GM12878 (cell line): ENCODE results near the gene DLAT. TPM values are rescaled to one million over a fixed set of nuclear protein-coding genes. Genes with fewer than 3 reads are reported as not detected.

Source experiments
- ATAC-seq: fragments of 200-7000 bp; cut with Tn5 transposase; 3 replicates; pipeline ENCODE4 v1.9.1; 2020; ENCODE audit warnings: mild to moderate bottlenecking, moderate library complexity
- BruUV-seq: library from RNA; stranded (reverse); fragments of 400-500 nt; replicated peaks from 2 replicates; lab custom pipeline; 2021; lab: Mats Ljungman, UMichigan
- CTCF ChIA-PET: fragments of 300-600 bp; sonication (Branson Sonifier 250); formaldehyde crosslinking; extraction: SDS; loops from one replicate; lab custom pipeline; 2021; ENCODE audit warnings: inconsistent platforms; lab: Yijun Ruan, JAX
- POLR2A ChIA-PET: fragments of 350-600 bp; formaldehyde crosslinking; extraction: SDS; loops from one replicate; lab custom pipeline; 2021; ENCODE audit warnings: inconsistent platforms; lab: Charles Lee
- RAD21 ChIA-PET: fragments of 300-600 bp; sonication (Branson Sonifier 250); formaldehyde crosslinking; loops from one replicate; lab custom pipeline; 2023; ENCODE audit warnings: antibody characterized with exemption; ENCODE audit not compliant: unreplicated experiment; lab: Charles Lee
- SMC1A ChIA-PET: fragments of 300-600 bp; sonication (Branson Sonifier 250); formaldehyde crosslinking; loops from one replicate; lab custom pipeline; 2023; ENCODE audit not compliant: unreplicated experiment, uncharacterized antibody; lab: Charles Lee
- DNase-seq: peaks from one replicate; pipeline ENCODE4 v3.0.0-alpha.2; 2011; ENCODE audit warnings: low read depth, low spot score
- FAIRE-seq: peaks from 3 replicates; lab custom pipeline; 2011; peaks lifted over from hg19 to GRCh38; lab: Jason Lieb, UNC
- H2AFZ ChIP-seq: 2 replicates; pipeline ENCODE4 v1.6.0; 2011; ENCODE audit warnings: low read depth, low read length, control low read depth; ENCODE audit not compliant: control insufficient read depth
- H3K27ac ChIP-seq: 2 replicates; pipeline ENCODE4 v1.5.1; 2011; ENCODE audit warnings: control low read depth; ENCODE audit not compliant: control insufficient read depth, insufficient read depth
- H3K27me3 ChIP-seq, 2 experiments: replicated peaks in 1 of 2; 2 replicates each; pipeline versions ENCODE4 v1.6.0 to v1.6.1; 2011; ENCODE audit warnings: low read length in 1 of 2; ENCODE audit not compliant: control insufficient read depth in 2 of 2, insufficient read depth in 2 of 2
- H3K36me3 ChIP-seq, 2 experiments: 2 replicates each; pipeline ENCODE4 v1.5.1; 2011; ENCODE audit warnings: low read length in 1 of 2; ENCODE audit not compliant: control insufficient read depth in 2 of 2, insufficient read depth in 2 of 2
- H3K4me1 ChIP-seq: 2 replicates; pipeline ENCODE4 v1.6.1; 2011; ENCODE audit warnings: mild to moderate bottlenecking, low read length, moderate library complexity, mixed read lengths; ENCODE audit not compliant: control insufficient read depth, insufficient read depth
- H3K4me2 ChIP-seq: 2 replicates; pipeline ENCODE4 v1.6.0; 2011; ENCODE audit warnings: control low read depth; ENCODE audit not compliant: control insufficient read depth, insufficient read depth
- H3K4me3 ChIP-seq: fragments of 200-600 bp; sonication (generic); 2 replicates; pipeline ENCODE4 v1.5.1; 2016
- H3K79me2 ChIP-seq: 2 replicates; pipeline ENCODE4 v1.6.0; 2011; ENCODE audit warnings: low read length; ENCODE audit not compliant: control insufficient read depth, insufficient read depth
- H3K9ac ChIP-seq: 2 replicates; pipeline ENCODE4 v1.8.0; 2011; ENCODE audit warnings: low read length, control low read depth, mixed read lengths; ENCODE audit not compliant: control insufficient read depth, insufficient read depth
- H3K9me3 ChIP-seq: replicated peaks from 3 replicates; pipeline ENCODE4 v1.5.1; 2011; ENCODE audit warnings: mild to moderate bottlenecking, low read length; ENCODE audit not compliant: control insufficient read depth, insufficient read depth
- H4K20me1 ChIP-seq: 2 replicates; pipeline ENCODE4 v1.6.0; 2011; ENCODE audit not compliant: control insufficient read depth, insufficient read depth
- BHLHE40 ChIP-seq, 2 experiments: fragments of 450-650 bp in 1 of 2; IDR thresholded peaks; 2 replicates each; pipeline ENCODE4 v1.6.1; 2011 to 2017; ENCODE audit warnings: low read depth in 2 of 2, borderline replicate concordance in 1 of 2, improper control_type of control experiment in 1 of 2, low read length in 1 of 2, mild to moderate bottlenecking in 1 of 2
- CEBPZ ChIP-seq: fragments of 150-350 bp; IDR thresholded peaks from 2 replicates; pipeline ENCODE4 v1.6.1; 2016; ENCODE audit warnings: low read depth, low read length
- HDAC6 ChIP-seq: fragments of 200-600 bp; sonication (generic); IDR thresholded peaks from one replicate; pipeline ENCODE4 v1.8.0; 2017; ENCODE audit warnings: antibody characterized with exemption; ENCODE audit not compliant: unreplicated experiment
- MTA2 ChIP-seq: fragments of 450-650 bp; IDR thresholded peaks from 2 replicates; pipeline ENCODE4 v1.6.1; 2016; ENCODE audit warnings: low read depth, mild to moderate bottlenecking, moderate library complexity
- NBN ChIP-seq: fragments of 450-650 bp; IDR thresholded peaks from 2 replicates; pipeline ENCODE4 v1.6.1; 2016
- RAD21 ChIP-seq: IDR thresholded peaks from 2 replicates; pipeline ENCODE4 v1.6.1; 2011; ENCODE audit warnings: mild to moderate bottlenecking, low read depth, low read length, moderate library complexity; ENCODE audit not compliant: insufficient read depth
- SMC3 ChIP-seq: IDR thresholded peaks from 2 replicates; pipeline ENCODE4 v1.6.1; 2011; ENCODE audit warnings: low read length, improper control_type of control experiment, borderline replicate concordance
- TCF12 ChIP-seq: IDR thresholded peaks from 2 replicates; pipeline ENCODE4 v1.6.1; 2011; ENCODE audit warnings: low read depth, mild to moderate bottlenecking, low read length
- USF1 ChIP-seq: IDR thresholded peaks from 2 replicates; pipeline ENCODE4 v1.6.1; 2011; ENCODE audit warnings: borderline replicate concordance, low read depth, mild to moderate bottlenecking, moderate library complexity, mixed read lengths, low read length; ENCODE audit not compliant: insufficient read depth; ENCODE audit errors: extremely low read length
- YY1 ChIP-seq: IDR thresholded peaks from 2 replicates; pipeline ENCODE4 v1.6.1; 2011; ENCODE audit warnings: low read depth, mild to moderate bottlenecking, low read length
- ZNF207 ChIP-seq: fragments of 450-650 bp; IDR thresholded peaks from 2 replicates; pipeline ENCODE4 v1.6.1; 2014; ENCODE audit warnings: antibody characterized with exemption, mild to moderate bottlenecking, borderline replicate concordance
- ZNF384 ChIP-seq: IDR thresholded peaks from 2 replicates; pipeline ENCODE4 v1.6.1; 2012; ENCODE audit warnings: low read depth, mild to moderate bottlenecking, low read length, improper control_type of control experiment, borderline replicate concordance
- ZNF622 ChIP-seq: fragments of 450-650 bp; IDR thresholded peaks from 2 replicates; pipeline ENCODE4 v1.6.1; 2017; ENCODE audit warnings: mild to moderate bottlenecking, inconsistent platforms
- WGBS: methylation state at CpG from one replicate; pipeline ENCODE4 v1.1.6; 2016; ENCODE audit warnings: low lambda C conversion rate; ENCODE audit not compliant: insufficient replicate concordance, insufficient coverage; ENCODE audit errors: missing lambda C conversion rate; 5-methylcytosine and 5-hydroxymethylcytosine counted together
- in situ Hi-C: fragments of 300-500 bp; cut with MboI; formaldehyde crosslinking; loops from 9 replicates; pipeline ENCODE4 v1.14.3; 2018; ENCODE audit warnings: mixed read lengths
- intact Hi-C: fragments of 100-400 bp; cut with micrococcal nuclease; formaldehyde crosslinking; loops from one replicate; pipeline ENCODE4 v1.14.2; 2022; ENCODE audit not compliant: unreplicated experiment
- polyA plus RNA-seq, 11 experiments: library from polyadenylated mRNA; depleted of rRNA in 4 of 11; unstranded in 6 of 11; stranded (reverse) in 5 of 11; fragments of >200 nt; fragmentation: Nextera tagmentation in 4 of 11; fragmentation: Illumina TruSeq in 1 of 11; extraction: Ambion mirVana in 4 of 11; extraction: Trizol in 1 of 11; gene quantifications; 1 replicate in 1 of 11; 2 replicates in 10 of 11; pipeline versions ENCODE4 v1.2.1 to v1.2.3, GENCODE V29; 2011 to 2016; ENCODE audit warnings: inconsistent platforms in 2 of 11, missing spikeins in 2 of 11, low read depth in 1 of 11
- total RNA-seq, 4 experiments: library from RNA; depleted of rRNA in 3 of 4; stranded (reverse); fragments of >200 nt in 3 of 4; fragmentation: Illumina TruSeq in 1 of 4; extraction: Trizol in 1 of 4; gene quantifications; 2 replicates each; pipeline versions ENCODE4 v1.2.1 to v1.2.3, GENCODE V29; 2013 to 2021
- TF ChIP-seq, protein P1 (sequence below), 3 experiments: IDR thresholded peaks in 2 of 3; conservative IDR thresholded peaks in 1 of 3; 2 replicates each; pipeline ENCODE4 v1.5.1; 2011; ENCODE audit warnings: low read depth in 3 of 3, low read length in 3 of 3, mild to moderate bottlenecking in 3 of 3, control low read depth in 2 of 3, moderate library complexity in 2 of 3, inconsistent platforms in 1 of 3, mixed read lengths in 1 of 3; ENCODE audit not compliant: control insufficient read depth in 2 of 3, insufficient read depth in 1 of 3; ENCODE audit errors: extremely low read depth in 1 of 3

DLAT gene
- total and polyA plus RNA-seq, 10 of the 15 experiments (the other 5 are each of a cell fraction or from before 2014, with no cell fraction given) = 16.5 to 79.9 (median 43.8) TPM

- Histone ChIP-seq H3K36me3 (no peaks in the 10 kb centered on the region), H3K27ac (no peak overlapping the region), H3K27me3 (peaks cover 3 to 8% of the 10 kb centered on the region in 2 experiments; a peak in 2 of 4 replicates), H2AFZ (peak overlapping the region; percentile 36), H3K9ac (no peak overlapping the region), H4K20me1 (no peaks in the 10 kb centered on the region), H3K4me3 (no peak overlapping the region), H3K79me2 (no peaks in the 10 kb centered on the region), H3K4me2 (no peak overlapping the region), H3K9me3 (no peaks in the 10 kb centered on the region), H3K4me1 (peaks cover 4% of the 10 kb centered on the region)
- intact Hi-C loops = loop anchor here (2.0 to 10.0 kb wide), 4 partner anchors 47 to 417 kb away; partner anchors contain the start of genes CFAP68, FDXACB1 and SIK2
- ChIA-PET CTCF (interaction anchor here (0.6 to 8.8 kb wide), 28 partner anchors 10 to 415 kb away, joined by 3 to 180 read pairs (median 4); partner anchors contain the start of genes ALG9, C11orf52 and FDXACB1), POLR2A (interaction anchor here (1.0 to 1.5 kb wide), 3 partner anchors 48 to 52 kb away, joined by 3 to 5 read pairs (median 3); no protein-coding TSS in a partner anchor), RAD21 (interaction anchor here (1.0 to 6.7 kb wide), 6 partner anchors 9 to 111 kb away, joined by 3 to 109 read pairs (median 6); partner anchors contain the start of genes ALG9, DIXDC1, SDHD and TIMM8B), SMC1A (interaction anchor here (0.7 to 3.6 kb wide), 22 partner anchors 10 to 372 kb away, joined by 3 to 45 read pairs (median 4); partner anchors contain the start of gene PTS)
- WGBS = 31% methylated on average over 7 of the region's 7 CpGs
- in situ Hi-C loops = no loop called here
- TF ChIP-seq NBN (no peak), MTA2 (no peak), YY1 (0 out of 2 replicates have a peak, but pooled peaks have one; percentile 37), RAD21 (peak; percentile 79), ZNF207 (no peak), BHLHE40 (IDR thresholded peaks at IDR 0.05; ENCODE audit: borderline replicate concordance in 1 of 2, low read depth in 2 of 2, low read length in 1 of 2) (0 out of 4 replicates have a peak, but pooled peaks of 1 of the 2 experiments have one; percentile 24), CEBPZ (no peak), SMC3 (peak; percentile 87), HDAC6 (no peak), TCF12 (no peak), USF1 (no peak), ZNF384 (peak; percentile 37; the same call in 1 of the 2 replicates), ZNF622 (no peak)
- TF ChIP-seq, protein P1, sequence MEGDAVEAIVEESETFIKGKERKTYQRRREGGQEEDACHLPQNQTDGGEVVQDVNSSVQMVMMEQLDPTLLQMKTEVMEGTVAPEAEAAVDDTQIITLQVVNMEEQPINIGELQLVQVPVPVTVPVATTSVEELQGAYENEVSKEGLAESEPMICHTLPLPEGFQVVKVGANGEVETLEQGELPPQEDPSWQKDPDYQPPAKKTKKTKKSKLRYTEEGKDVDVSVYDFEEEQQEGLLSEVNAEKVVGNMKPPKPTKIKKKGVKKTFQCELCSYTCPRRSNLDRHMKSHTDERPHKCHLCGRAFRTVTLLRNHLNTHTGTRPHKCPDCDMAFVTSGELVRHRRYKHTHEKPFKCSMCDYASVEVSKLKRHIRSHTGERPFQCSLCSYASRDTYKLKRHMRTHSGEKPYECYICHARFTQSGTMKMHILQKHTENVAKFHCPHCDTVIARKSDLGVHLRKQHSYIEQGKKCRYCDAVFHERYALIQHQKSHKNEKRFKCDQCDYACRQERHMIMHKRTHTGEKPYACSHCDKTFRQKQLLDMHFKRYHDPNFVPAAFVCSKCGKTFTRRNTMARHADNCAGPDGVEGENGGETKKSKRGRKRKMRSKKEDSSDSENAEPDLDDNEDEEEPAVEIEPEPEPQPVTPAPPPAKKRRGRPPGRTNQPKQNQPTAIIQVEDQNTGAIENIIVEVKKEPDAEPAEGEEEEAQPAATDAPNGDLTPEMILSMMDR (IDR thresholded peaks at IDR 0.05 in 2 of 3, conservative IDR thresholded peaks at IDR 0.05 in 1 of 3; ENCODE audit: control insufficient read depth in 2 of 3, extremely low read depth in 1 of 3, insufficient read depth in 1 of 3, low read depth in 3 of 3, low read length in 3 of 3) = peak; percentile 70 to 78 (median 74)
- FAIRE-seq (peak; percentile 72), DNase-seq (peak; percentile 5), ATAC-seq (peak; percentile 96)
- no TSS peak for BruUV-seq
These were observed 43.2 kb upstream of the DLAT start for GRCh38 chr11:111982019-111982464.
